Left renal pelvis (tissue), 4 donors: ENCODE data around the gene FGFR2. TPM values are rescaled to one million over a fixed set of nuclear protein-coding genes. Genes with fewer than 3 reads are reported as not detected.

ENCODE experiments used
- DNase-seq, 4 donors: peaks; one replicate each; pipeline ENCODE4 v3.0.0-alpha.2; 2013; ENCODE audit warnings: low read depth in 4 of 4, low spot score in 3 of 4
- polyA plus RNA-seq, 4 donors: library from polyadenylated mRNA; unstranded; fragments of 120-200 nt; gene quantifications; one replicate each; pipeline ENCODE4 v1.2.1, GENCODE V29; 2013; ENCODE audit not compliant: insufficient read length in 4 of 4

The FGFR2 gene
- polyA plus RNA-seq, 4 donors = 47.0 to 107 (median 104) TPM

DNA sequence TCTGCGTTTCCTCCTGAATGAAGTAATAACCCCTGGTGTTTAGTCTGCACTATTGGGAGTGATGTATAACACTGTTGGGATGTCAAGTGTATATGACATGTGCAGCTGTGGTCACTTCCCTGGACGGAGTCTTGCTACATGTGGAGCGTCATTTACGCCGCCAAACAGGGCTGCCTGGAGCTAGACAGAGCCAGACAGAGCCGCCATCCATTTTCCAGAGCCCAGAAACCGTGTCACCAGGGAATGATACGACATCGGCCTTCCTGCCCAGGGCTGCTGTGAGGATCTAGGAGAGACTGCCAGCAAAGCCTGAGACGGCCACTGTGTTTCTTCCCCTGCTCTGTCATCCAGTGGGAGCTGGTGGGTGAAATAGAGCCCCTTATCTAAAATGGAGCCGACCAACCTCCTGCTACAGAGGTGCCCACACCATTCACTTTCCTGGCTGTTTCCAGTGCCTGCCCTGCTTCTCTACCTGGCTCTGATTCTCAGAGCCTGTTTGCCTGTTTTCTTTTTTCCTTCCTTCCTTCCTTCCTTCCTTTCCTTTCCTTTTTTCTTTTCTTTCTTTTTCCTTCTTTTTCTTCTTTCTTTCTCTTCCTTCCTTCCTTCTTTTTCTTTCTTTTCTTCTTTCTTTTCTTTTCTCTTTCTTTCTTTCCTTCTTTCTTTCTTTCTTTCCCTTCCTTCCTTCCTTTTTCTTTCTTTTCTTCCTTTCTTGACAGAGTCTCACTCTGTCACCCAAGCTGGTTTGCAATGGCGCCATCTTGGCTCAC is 13.3 kb upstream of the FGFR2 start:
- DNase-seq = no peak

DNA sequence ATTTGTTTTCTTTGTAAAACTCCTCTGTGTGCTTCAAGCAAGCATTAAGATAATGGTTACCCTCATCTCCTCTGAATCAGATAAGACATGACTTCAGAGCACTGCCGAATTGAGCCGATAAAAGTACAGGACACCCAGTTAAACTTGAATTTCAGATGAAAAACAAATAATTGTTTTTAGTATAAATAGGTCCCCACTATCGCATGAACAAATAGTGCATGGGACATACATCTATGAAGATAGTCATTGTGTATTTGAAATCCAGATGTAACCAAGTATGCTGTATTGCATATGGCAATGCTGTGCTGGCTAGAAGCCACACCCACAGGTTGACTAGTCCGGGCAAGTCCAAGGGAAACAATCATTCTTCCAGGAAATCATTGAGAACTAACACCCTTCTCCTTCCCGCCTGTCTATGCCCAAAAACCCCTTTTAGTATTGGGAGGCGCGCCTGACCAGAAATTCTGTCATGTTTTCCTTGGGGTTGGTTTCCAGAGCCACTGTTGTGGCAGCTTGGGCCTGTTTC is 12.6 kb upstream of the FGFR2 start:
- no peak for DNase-seq

DNA sequence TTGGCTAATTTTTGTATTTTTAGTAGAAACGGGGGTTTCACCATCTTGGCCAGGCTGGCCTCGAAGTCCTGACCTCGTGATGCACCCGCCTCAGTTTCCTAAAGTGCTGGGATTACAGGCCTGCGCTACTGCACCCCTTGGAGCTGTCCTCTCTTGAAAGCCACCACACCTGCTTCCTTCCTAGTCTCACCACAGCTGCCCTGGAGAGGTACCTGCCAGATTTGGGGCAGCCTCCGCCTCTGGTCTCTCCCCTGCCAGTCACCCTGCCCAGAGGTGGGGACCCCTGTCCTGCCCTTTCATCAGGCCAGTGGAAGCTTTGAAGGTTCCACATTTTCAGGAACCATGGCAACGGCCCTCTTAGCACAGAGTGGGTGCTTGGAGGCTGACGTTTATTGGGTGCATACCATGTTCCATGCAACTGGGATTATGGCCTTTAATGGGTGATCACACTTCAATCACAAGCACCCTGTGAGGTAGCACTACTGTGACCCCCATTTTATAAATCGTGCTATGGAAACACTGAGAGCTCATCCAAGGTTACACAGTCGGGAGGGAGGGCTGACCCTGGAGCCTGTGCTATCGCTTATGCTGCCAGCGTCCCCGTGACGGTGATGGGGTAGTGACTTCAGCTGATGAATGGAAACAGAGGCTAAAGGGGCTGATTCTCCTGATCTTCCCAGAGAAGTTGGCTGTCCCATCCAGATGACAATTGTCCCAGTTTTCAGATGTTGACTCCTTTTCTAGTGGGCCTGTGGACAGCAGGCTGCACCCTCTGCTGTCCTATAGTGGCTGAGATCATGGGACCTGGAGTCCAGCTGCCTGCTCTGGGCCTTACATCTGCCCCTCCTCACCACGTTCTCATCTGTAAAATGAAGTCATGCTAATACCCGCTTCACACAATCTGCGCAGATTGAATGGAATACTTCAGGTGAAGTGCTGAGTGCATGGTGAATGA is 11.5 kb upstream of the FGFR2 start:
- no peak for DNase-seq

DNA sequence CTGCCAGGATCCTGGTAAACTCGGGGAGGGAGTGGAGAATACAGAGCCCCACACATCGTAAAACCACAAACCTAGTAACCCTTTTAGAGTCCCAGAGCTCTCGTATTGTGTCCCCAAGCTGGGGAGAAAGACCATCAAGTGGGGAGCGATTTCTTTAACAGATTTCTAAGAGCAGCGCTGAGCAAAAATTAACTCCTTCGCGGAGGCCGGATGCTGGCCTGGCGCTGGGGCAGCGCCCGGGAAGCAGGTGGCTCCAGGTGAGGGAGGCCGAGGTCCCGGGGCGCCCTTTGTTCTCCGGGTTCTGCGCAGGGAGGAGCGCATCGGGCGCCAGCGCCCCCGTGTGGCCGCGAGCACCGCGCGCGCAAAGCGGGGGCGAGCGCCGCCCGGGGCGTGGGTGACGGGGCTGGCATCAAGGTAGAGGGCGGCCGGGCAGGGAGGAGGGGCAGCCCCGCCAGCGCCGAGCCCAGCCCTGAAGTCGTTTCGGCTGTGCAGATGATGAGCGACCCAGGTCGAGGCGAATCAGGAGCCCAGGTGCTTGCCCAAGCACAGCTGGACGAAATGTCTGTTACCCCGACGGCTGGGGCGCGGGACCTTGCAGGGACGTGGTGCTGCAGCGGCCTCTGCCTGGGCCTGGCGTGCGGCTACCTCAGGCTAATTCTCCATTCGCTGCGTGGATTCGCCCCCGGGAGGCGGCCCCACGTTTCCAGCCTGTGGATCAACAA is 10.4 kb upstream of the FGFR2 start:
- DNase-seq = peak in 2 of 4 donors; percentile 50 to 55

DNA sequence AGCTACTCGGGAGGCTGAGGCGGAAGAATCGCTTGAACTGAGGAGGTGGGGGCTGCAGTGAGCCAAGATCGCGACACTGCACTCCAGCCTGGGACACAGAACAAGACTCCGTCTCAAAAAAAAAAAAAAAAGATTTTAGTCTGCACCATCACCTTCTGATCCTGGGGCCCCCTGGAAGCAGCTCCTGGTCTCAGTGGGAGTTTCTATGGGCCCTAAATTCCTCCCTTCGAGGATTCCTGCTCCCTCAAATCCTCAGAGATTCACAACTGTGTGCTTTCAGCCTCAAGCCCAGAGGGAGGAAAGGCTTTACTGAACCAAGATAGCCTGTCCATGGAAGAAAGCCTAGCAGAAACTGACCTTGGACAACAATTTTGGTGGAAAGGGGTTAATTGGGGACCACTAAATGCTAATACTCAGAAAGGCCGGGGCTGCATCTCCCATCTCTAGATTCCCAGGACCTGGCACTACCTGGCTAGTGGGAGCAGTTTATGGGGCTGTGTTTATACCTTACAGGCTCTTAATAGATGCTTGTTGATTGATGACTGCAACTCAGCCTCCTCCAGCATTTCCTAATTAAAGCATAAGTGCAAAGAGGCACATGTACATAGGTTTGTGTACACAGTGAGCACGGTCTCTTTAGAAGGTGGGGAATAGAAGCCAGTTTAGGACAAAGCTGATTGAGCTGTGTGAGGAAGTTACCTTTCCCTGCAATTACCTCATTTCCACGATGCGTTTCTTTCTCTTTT is 9.2 kb upstream of the FGFR2 start:
- DNase-seq = no peak

DNA sequence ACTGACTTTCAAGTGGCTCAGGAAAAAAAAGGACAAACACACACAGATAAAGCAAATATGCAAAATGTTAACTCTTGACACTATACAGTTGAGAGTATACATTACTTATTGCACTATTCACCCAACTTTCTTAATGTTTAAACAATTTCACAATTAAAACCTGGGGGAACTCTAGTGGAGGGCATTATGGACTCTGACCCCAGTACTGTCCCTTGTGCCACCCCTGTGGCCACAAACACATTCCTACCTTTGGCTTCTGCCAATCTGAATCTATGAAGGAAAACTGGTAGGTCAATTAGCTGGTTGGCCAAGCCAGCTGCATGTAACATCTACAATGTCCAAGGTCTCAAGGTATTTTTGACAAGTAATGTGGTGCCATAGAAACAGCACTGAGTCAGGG is 7.5 kb upstream of the FGFR2 start:
- DNase-seq = no peak

DNA sequence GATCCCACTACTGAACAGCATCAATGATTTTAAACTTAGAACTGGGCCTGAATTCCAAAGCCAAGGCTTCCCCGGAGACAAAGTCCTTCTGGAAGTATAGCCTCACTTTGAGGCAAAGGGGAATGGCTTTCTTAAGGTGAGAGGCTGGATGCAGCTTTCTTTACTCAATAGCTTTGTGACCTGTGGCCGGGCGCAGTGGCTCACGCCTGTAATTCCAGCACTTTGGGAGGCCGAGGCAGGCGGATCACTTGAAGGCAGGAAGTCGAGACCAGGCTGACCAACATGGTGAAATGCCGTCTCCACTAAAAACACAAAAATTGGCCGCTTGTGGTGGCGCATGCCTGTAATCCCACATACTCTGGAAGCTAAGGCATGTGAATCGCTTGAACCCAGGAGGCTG is 3.2 kb upstream of the FGFR2 start:
- no peak for DNase-seq

DNA sequence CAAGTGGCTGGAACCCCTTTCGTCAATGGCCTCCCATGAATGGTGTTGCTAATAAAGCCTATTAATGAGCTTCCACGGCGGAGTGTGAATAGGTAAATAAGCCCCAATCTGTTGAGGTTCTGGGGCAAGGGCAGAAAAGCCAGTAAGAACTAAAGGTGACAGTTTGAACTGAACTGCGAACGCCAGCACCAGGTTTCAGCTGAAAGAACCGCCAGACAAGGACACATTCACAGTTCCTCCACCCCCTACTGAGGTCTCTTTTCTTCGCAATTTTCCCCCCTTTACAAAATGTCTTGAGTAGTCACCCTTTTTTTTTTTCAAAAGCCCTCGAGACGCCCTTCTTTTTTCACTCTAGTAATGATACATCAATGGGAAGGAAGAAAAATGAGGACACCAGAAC is 2.4 kb upstream of the FGFR2 start:
- no peak for DNase-seq

DNA sequence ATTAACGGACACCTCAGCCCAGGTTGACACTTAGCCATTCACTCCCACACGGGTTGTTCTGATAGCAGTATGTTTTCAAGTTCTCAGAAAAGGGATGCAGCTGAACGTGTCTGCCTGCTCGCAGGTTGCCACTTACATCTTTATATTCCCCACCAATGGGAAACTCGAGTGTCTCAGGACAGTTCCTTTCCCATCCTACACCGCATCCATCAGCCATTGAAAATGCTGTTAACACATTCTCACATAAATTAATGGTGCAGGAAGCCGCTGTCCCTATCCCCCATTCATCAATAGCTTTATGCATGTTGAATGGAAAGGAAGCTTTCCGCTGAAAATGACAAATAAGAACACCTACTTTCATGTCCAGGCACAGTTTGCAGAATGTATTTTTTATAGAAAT is 1.7 kb upstream of the FGFR2 start:
- no peak for DNase-seq

DNA sequence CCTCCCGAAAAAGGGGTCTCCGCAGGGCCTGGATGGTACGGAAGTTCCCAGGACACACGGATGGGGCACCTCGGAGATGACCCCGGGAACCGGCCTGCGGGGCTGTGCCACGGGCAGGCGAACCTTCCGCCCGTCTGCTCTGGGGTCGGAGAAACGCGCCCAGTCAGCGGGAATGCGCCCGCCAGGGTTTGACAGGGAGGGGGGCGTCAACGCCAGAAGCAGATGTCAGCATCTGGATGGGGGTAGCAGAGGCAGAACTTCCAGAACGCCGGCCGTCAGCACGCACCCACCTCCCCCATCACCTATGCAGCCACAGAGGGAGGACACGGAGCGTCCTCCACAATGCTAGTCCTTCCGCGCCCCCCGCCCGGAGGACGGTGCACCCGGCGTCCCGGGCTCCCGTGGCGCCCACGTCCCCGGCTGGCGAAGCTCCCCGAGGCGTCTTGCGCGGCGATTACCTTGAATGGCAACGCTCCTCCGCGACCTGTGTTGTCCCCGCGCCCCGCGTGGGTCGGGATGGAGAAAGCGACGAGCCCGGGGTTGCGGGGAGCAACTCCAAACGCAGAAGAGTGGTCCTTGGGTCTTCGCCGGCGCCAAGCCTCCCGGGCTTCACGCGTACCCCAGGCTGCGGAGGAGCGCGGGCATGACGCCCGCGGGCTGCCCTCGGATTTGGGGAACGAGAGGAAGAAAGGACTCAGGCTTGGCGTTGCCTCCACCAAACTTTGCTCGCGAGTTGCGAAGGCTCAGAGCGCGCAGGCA is 561 bp downstream of the FGFR2 start:
- no peak for DNase-seq

DNA sequence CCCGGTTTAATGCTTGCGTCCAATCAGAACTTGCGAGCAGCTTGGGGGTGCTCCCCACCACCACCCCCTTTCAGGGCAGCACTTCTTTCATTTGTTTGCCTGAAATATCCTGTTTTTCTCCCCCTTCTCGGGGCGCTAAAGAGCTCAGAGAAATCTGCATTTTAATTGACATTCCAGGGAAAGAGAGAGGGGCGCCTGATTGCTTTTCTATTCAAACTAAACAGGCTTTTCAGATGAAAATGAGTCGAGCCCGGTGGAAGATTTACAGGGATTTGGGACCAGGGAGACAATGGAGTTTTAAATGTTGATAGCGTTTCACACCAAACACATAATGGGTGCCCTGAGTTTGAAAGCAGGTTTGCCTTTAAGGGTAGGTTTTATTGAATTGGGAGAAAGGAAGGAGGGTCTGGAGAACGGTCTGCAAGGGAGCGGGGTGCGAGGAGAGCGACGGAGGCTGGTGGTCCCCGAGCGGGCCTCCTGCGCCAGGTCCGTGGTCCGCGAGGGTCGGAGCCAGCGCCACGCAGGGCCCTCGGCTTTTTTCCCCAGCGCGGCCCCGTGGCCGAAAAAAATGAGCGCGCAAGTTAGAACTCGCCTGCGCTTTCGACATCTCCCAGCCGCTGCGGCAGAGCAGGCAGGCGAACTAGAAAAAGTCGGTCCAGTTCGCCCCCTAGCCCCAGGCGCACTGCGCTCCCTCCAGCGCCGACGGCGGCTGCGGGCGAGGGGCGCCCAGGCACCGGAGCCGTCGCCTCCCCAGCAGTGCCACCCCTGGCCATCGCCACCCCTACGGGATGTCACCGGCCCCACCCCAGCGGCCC is 1.3 kb downstream of the FGFR2 start:
- DNase-seq = peak in 1 of 4 donors; percentile 58

DNA sequence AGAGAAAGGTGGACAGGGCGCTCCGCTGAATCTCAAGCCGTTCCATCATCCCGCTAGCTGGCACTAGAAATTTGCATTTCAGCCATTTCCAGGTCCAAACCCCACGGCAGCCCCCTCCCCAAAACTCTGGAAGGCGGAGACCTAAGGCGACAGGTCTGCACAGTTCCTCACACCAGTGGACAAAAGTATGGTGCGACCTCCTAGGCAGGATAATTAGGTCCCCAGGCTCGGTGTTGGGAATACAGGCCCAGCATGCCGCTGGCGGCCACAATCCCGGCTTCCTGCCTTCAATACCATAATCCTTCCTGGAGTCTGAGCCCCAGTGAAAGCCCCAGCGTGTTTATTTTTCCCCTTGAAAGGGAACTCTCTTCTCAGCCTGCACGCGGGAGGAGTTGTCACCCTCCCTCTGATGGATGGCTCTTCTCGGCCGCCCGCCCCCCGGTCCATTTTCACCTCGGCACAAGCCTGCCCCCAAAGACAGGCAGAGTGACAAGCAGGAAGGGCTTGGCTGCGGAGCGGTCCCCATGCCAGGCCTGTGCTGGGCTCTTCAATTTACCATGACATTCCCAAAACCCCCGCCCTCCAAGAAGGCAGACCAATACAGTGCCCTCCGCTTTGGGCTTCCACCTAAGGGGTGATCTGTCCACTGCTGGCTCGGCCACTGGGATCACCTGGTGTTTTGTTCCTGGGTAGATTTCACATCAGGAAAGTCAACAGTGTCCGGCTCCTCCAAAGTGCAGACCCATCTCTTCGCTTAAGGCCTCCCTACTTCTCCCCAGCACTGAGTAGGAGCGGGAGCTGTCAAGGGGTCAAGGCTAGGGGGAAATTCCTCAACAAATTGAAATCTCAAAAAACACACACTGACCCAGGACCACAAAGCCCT is 2.2 kb downstream of the FGFR2 start:
- no peak for DNase-seq

DNA sequence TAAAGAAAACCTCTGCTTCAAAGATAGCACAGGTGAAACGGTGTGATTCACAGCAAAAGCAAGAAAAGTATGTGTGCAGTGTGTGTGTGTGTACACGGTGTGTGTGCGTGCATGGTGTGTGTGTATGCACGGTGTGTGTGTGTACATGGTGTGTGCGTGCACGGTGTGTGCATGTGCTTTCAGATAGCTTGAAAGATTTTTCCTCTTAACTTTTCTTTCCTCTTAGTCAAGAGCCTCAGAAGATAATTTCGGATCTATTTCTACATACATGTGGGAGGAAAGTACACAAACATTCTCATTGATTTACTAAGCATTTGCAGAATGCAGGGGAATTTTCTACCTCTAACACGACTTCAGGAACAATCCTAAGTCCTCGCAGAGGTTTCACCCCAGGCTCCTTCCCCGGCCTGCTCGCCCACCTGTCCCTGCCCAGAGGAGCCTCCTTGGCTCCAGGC is 2.9 kb downstream of the FGFR2 start:
- DNase-seq = no peak

DNA sequence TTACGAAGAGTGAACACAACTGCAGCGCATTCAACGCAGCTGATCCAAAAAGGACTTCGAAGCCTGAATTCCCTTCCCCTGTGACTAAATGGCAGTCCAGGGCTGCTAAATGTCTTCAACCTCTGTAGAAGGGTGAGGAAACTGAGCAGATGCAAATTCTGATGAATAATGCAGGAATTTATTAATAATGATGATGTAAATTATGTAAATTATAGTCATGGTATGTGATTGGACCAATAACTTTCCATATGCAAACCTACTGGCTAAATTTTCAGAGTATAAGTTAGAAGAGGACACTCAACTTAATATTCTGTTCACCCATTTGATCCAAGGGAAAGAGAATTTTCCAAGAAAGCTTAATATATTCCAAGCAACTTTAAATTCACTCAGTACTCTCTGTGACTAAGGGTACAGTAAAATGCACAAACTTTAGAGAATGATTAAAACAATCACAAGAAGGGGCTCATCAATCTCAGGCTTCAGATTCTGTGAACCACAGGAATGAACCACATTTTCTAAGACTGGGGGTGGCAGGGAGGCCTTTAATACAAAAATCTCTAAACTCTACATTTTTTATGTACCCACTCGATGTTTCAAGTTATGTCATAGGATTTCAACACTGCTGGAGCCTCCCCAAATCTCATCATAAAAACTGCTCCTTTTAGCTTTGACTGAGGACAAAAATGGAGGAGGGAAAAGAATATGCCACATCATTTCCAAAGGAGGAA is 3.5 kb downstream of the FGFR2 start:
- DNase-seq = no peak

DNA sequence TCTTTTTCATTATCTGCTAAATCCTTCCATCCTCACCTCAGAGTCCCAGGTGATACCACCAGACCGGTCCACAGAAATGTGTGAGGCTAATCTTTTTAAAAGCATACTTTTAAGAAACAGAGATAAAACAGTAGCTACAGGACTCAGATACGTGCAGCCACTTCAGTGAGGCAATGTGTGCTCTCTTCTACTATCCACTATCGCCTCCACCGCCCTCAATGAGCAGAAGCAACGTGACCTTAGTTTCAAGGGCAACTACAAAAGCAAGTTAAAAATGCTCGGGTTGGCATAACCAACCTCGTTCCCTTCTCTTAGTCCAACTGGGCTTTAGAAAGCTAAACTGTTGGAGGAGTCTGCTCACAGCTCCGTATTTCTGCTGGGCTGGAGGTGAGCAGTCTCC is 4.2 kb downstream of the FGFR2 start:
- DNase-seq = no peak

DNA sequence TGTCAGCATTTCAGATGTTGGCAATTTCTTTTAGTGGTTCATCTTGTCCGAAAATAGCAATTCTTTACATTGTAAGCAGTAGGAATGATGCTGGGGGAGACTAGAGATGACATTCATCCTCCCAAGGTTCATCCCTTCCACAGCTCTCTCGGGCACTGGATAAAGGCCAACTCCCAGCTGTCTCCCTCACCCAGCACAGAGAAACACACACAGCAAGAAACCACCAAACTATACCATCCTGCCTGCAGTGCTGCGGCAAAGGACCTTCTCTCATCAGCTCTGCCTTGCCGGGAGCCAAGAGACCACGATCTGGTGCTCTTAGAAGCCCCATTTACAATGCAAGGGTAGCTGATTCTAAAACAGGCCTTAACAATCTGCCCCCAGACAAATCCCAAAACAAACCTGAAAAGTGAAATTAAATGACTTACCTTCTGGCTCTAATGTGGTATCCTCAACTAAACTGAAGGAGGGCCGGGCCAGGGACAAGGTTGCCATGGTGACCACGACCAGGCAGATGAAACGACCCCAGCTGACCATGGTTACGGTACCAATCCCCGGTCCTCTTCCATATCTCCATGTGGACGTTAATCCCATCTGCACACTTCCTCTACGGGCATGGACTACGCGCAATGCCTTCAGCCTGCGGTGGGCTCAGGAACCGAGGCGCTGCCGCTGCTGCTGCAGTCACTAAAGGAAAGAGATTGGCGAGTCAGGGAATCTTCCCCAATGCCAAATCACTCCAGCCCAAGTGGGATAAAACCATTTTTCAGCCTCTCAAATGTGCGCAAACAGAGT is 4.8 kb downstream of the FGFR2 start:
- no peak for DNase-seq
